ENCODE data around the gene ZDHHC8.

Gene ZDHHC8

DNA sequence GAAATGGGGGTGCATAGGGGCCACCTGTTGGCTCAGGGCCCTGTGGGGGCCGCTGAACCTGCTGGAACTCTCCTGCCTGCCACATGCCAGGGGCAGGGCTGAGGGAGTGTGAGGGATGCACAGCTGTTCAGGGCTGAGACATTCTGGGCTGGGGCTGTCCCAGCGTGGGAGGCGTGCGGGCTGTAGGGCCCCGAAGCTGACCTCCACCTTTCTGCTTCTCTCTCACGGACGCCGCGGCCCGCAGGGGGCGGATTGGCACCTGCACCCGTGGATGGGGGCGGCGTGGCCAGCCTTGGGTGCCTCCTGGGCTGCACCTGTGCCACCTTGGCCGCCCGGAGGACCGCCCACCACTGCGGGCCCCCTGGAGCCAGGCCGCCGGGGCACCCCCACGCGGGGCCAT, 15.2 kb downstream of the ZDHHC8 start:
- no peak for DNase-seq (ENCODE audit: low read depth in 2 of 2)
- H3K4me3 ChIP-seq (replicated peaks in 1 of 2; ENCODE audit: low read depth in 2 of 2, low read length in 2 of 2): no peak overlapping the region
- TF ChIP-seq, protein P1, sequence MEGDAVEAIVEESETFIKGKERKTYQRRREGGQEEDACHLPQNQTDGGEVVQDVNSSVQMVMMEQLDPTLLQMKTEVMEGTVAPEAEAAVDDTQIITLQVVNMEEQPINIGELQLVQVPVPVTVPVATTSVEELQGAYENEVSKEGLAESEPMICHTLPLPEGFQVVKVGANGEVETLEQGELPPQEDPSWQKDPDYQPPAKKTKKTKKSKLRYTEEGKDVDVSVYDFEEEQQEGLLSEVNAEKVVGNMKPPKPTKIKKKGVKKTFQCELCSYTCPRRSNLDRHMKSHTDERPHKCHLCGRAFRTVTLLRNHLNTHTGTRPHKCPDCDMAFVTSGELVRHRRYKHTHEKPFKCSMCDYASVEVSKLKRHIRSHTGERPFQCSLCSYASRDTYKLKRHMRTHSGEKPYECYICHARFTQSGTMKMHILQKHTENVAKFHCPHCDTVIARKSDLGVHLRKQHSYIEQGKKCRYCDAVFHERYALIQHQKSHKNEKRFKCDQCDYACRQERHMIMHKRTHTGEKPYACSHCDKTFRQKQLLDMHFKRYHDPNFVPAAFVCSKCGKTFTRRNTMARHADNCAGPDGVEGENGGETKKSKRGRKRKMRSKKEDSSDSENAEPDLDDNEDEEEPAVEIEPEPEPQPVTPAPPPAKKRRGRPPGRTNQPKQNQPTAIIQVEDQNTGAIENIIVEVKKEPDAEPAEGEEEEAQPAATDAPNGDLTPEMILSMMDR (IDR thresholded peaks at IDR 0.05; ENCODE audit: low read depth, low read length): no peak

DNA sequence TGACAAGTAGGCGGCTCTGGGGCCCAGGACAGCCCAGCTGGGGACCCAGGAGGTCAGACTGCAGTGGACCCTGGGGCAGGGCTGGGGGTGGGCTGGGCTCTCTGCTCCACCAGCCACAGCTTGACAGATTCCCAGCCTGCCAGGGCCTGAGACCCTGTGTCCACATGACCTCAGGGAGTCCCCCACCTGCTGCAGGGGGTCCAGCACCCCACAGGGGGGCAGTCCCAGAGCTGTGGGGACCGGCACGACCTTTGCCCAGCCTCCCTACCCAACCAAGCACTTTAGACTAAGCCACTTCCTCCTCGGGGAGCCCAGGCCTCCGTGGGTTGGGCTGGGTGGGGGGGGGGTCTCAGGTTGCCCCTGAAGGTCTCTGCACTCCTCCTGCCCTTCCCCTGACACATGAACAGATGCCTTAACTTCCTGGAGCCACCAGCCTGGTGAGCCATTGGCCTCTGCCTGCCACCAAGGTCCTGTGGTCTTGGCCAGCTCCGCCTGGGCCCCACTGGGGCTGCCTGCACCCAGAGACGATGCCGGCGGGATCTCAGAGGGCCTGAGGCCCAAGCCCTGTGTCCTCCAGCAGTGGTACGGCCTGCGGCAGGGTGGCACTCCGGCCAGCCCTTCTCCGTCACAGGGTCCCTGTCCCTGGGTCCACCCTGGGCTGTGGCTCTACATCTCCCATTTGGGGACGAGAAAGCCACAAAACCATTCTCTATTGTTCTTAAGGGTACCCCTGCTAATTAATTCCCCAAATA, 15.8 kb downstream of the ZDHHC8 start:
- H3K4me3 ChIP-seq (replicated peaks in 1 of 2; ENCODE audit: low read depth in 2 of 2, low read length in 2 of 2): no peak overlapping the region
- TF ChIP-seq, protein P1 (IDR thresholded peaks at IDR 0.05; ENCODE audit: low read depth, low read length): no peak
- no peak for DNase-seq (ENCODE audit: low read depth in 2 of 2)

DNA sequence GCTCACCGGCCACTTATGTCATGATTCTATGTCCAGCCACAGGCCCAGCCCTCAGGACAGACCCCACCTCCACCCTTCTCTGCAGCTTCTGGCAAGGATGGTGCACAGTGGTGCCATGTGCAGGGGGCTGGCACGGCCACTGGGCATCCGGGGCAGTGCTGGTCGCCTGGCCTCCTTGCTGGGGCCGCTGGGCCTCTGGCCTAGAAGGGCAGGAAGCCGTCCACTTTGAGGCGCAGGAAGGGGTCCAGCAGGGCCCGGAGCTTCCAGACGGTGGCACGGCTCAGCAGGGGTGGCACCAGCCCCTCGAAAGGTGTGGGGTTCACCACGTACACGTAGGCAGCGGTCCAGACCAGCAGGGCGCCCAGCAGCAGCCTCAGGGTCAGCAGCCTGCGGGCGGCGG, 16.8 kb downstream of the ZDHHC8 start:
- TF ChIP-seq, protein P1 (IDR thresholded peaks at IDR 0.05; ENCODE audit: low read depth, low read length): no peak
- DNase-seq (ENCODE audit: low read depth in 2 of 2): no peak
- H3K4me3 ChIP-seq (replicated peaks in 1 of 2; ENCODE audit: low read depth in 2 of 2, low read length in 2 of 2): no peak overlapping the region

DNA sequence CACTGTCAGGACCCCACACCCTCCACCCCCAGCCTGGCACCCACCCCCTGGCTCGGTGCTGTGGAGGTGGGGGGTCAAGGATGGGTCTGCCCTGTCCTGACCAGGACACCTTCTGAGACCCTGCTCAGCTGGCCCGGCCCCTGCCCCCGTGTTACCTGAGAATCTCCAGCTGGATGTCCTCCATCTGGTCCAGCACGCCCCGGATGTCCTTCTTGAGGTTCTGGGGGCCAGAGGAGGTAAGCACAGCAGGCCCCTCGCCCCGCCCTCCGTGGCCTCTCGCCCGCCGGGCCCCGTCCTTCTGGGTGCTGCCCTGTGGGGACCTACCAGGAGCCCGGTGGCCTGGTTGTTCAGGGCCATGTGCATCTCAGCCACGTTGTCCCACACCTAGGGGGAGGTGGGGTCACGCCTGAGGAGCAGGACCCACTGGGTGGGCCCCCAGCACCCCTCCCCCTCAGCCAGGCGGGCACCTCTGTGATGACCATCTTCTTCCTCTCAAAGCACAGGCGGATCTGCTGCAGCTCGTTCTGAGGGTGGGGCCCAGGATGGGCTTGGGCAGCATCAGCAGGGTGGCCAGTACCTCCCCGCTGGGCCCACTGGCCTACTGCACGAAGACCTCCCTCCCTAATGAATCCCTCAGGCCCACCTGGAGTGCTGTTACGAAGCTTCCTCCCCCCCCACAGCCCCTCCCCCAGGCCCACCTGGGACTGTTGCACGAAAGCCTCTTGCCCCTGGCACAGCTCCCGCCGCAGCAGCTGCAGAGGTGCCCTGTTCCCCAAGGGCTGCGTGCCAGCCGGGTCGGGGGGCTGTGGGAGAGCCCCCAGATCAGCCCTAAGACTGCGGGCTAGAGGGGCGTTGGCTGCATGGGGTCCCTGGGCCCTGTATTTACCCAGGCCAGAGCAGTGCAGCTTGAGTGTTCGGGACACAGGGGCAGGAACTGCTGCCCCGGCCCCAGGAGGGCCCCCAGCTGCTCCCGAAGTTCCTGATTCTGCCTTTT, 17.9 kb downstream of the ZDHHC8 start:
- DNase-seq (ENCODE audit: low read depth in 2 of 2): no peak
- TF ChIP-seq, protein P1 (IDR thresholded peaks at IDR 0.05; ENCODE audit: low read depth, low read length): no peak
- H3K4me3 ChIP-seq (replicated peaks in 1 of 2; ENCODE audit: low read depth in 2 of 2, low read length in 2 of 2): no peak overlapping the region

DNA sequence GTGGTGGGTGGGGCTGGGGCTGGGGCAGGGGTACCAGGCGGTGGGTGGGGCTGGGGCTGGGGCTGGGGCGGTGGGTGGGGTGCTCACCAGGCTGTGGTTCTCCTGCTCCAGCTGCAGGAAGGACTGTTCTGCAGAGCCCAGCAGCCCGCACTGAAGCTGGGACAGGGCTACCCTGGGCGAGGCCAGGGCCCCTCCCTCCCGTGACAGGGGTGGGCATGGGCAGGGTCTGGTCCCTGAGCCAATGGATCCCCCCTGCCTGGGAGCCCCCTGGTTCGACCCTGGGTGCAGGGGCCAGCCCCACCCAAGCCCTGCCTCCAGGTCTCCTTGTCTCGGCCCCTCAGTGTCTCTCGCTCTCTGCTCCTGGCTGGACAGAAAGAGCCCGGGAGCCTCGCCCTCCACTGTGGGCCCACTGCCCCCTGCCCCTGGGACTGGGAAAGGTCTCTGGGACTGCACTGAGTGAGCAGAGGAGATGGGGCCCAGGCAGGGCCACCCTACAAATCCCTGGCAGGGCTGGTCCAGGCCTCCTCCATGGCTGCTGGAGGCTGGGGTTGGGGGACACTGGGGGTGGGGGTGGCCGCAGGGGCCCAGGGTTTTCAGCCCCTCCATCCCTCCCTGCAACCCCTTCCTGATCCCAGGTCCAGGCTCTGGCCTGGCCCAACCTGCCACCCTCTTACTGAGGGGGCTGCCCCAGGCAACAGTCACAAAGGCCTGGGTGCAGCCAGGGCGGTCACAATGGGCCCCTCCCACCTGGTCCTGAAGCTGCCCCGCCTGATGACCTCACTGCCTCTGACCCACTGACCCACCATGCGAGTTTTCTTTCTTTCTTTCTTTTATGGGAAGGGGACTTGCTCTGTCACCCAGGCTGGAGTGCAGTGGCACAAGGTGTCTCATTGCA, 19.0 kb downstream of the ZDHHC8 start, which contains the start of gene CCDC188:
Gene CCDC188, minus strand, starts transcription at position 675 of the 895 bp plus-strand sequence. Its CDS starts 69 bp downstream, at position 606.
- TF ChIP-seq, protein P1 (IDR thresholded peaks at IDR 0.05; ENCODE audit: low read depth, low read length): no peak
- DNase-seq (ENCODE audit: low read depth in 2 of 2): no peak
- no peak within 1 kb of the TSS for H3K4me3 ChIP-seq (replicated peaks in 1 of 2; ENCODE audit: low read depth in 2 of 2, low read length in 2 of 2)

DNA sequence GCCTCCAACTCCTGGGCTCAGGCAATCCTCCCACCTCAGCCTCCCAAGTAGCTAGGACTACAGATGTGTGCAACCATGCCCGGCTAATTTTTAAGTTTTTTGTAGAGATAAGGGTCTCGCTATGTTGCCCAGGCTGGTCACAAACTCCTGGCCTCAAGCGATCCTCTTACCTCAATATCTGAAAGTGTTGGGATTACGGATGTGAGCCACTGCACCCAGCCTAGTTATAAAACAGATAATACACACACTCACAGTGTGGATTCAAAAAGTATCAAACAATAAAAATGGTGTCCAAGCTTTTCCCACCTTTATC, 19.6 kb downstream of the ZDHHC8 start:
- DNase-seq (ENCODE audit: low read depth in 2 of 2): no peak
- H3K4me3 ChIP-seq (replicated peaks in 1 of 2; ENCODE audit: low read depth in 2 of 2, low read length in 2 of 2): no peak overlapping the region
- TF ChIP-seq, protein P1 (IDR thresholded peaks at IDR 0.05; ENCODE audit: low read depth, low read length): no peak

Measured in cardiac fibroblast (primary cell).